PC-3 (cell line): ENCODE results near the gene SYNJ2. TPM values are rescaled to one million over a fixed set of nuclear protein-coding genes. Genes with fewer than 3 reads are reported as not detected.

ENCODE experiments used
- ATAC-seq: fragments of 200-7000 bp; cut with Tn5 transposase; 2 replicates; pipeline ENCODE4 v1.9.1; 2020; ENCODE audit warnings: mild to moderate bottlenecking, moderate library complexity
- BruUV-seq: library from RNA; stranded (reverse); fragments of 400-500 nt; replicated peaks from 2 replicates; lab custom pipeline; 2021; lab: Mats Ljungman, UMichigan
- CTCF ChIA-PET: fragments of 300-600 bp; sonication (Branson Sonifier 250); formaldehyde crosslinking; loops from one replicate; lab custom pipeline; 2022; ENCODE audit warnings: antibody characterized with exemption; lab: Charles Lee
- POLR2A ChIA-PET: fragments of 300-600 bp; sonication (Branson Sonifier 250); formaldehyde crosslinking; loops from one replicate; lab custom pipeline; 2022; ENCODE audit warnings: antibody characterized with exemption; ENCODE audit not compliant: unreplicated experiment; lab: Charles Lee
- DNase-seq: peaks from one replicate; pipeline ENCODE4 v3.0.0-alpha.2; 2015
- H2AFZ ChIP-seq: fragments of 300-600 bp; sonication (generic); 2 replicates; pipeline ENCODE4 v1.6.0; 2016; ENCODE audit warnings: antibody characterized with exemption, low read length
- H3F3A ChIP-seq: fragments of 300-600 bp; sonication (generic); one replicate; pipeline ENCODE4 v1.6.0; 2017; ENCODE audit warnings: antibody characterized with exemption, low read length, control low read depth, mild to moderate bottlenecking; ENCODE audit not compliant: unreplicated experiment
- H3K27ac ChIP-seq: fragments of 300-600 bp; sonication (generic); 2 replicates; pipeline ENCODE4 v1.5.1; 2016; ENCODE audit warnings: mild to moderate bottlenecking, low read length
- H3K27me3 ChIP-seq: fragments of 300-600 bp; sonication (generic); 2 replicates; pipeline ENCODE4 v1.6.1; 2016; ENCODE audit warnings: low read length, mixed read lengths
- H3K36me3 ChIP-seq: fragments of 300-600 bp; sonication (generic); 2 replicates; pipeline ENCODE4 v1.6.1; 2016; ENCODE audit warnings: low read depth, mixed run types, low read length, mixed read lengths
- H3K4me1 ChIP-seq: fragments of 300-600 bp; sonication (generic); 2 replicates; pipeline ENCODE4 v1.5.1; 2016; ENCODE audit warnings: low read length; ENCODE audit not compliant: insufficient read depth
- H3K4me2 ChIP-seq: fragments of 300-600 bp; sonication (generic); 2 replicates; pipeline ENCODE4 v1.6.0; 2016; ENCODE audit warnings: low read length
- H3K4me3 ChIP-seq: fragments of 300-600 bp; sonication (generic); 2 replicates; pipeline ENCODE4 v1.5.1; 2016; ENCODE audit warnings: mild to moderate bottlenecking, low read length, mixed read lengths
- H3K79me2 ChIP-seq: fragments of 300-600 bp; sonication (generic); 2 replicates; pipeline ENCODE4 v1.6.1; 2017; ENCODE audit warnings: low read length, mixed read lengths
- H3K9ac ChIP-seq: fragments of 300-600 bp; sonication (generic); 2 replicates; pipeline ENCODE4 v1.6.0; 2016; ENCODE audit warnings: mild to moderate bottlenecking, low read length
- H3K9me2 ChIP-seq: fragments of 300-600 bp; sonication (generic); replicated peaks from 2 replicates; pipeline ENCODE4 v1.6.1; 2016; ENCODE audit warnings: mixed run types, low read length, mixed read lengths
- H3K9me3 ChIP-seq: fragments of 300-600 bp; sonication (generic); 2 replicates; pipeline ENCODE4 v1.6.1; 2016; ENCODE audit warnings: low read length, mixed read lengths
- H4K20me1 ChIP-seq: fragments of 300-600 bp; sonication (generic); 2 replicates; pipeline ENCODE4 v1.6.1; 2016; ENCODE audit warnings: low read length, mixed read lengths
- CTCF ChIP-seq: fragments of 300-600 bp; sonication (generic); conservative IDR thresholded peaks from 2 replicates; pipeline ENCODE4 v1.5.1; 2017; ENCODE audit warnings: antibody characterized with exemption, low read depth, mild to moderate bottlenecking, low read length
- EZH2 ChIP-seq: fragments of 300-600 bp; sonication (generic); IDR thresholded peaks from one replicate; pipeline ENCODE4 v1.6.1; 2017; ENCODE audit warnings: antibody characterized with exemption, mild to moderate bottlenecking, low read length; ENCODE audit not compliant: unreplicated experiment
- EZH2phosphoT487 ChIP-seq: fragments of 300-600 bp; sonication (generic); IDR thresholded peaks from 2 replicates; pipeline ENCODE4 v1.6.1; 2018; ENCODE audit warnings: mild to moderate bottlenecking, antibody characterized with exemption, low read length, borderline replicate concordance
- intact Hi-C: fragments of 100-400 bp; cut with micrococcal nuclease; formaldehyde crosslinking; loops from 2 replicates; pipeline ENCODE4 v1.9.0; 2023
- total RNA-seq: library from RNA; depleted of rRNA; stranded (reverse); fragments of >200 nt; gene quantifications from 2 replicates; pipeline ENCODE4 v1.2.3, GENCODE V29; 2014; rRNA removed

SYNJ2 gene
- total RNA-seq, 1 experiment from 2014 or later: 21.5 TPM

GRCh38 chr6:158143700-158144099, 162.0 kb downstream of the SYNJ2 start:
- no peak for TF ChIP-seq EZH2phosphoT487
- peak; percentile 55 for TF ChIP-seq CTCF
- no peak for TF ChIP-seq EZH2
- POLR2A ChIA-PET: no interaction called here
- Histone ChIP-seq H3K36me3 (no peaks in the 10 kb centered on the region), H3K4me3 (no peak overlapping the region), H3K4me2 (no peak overlapping the region), H4K20me1 (no peaks in the 10 kb centered on the region), H3K9me3 (no peaks in the 10 kb centered on the region), H3K27ac (no peak overlapping the region), H3K9ac (no peak overlapping the region), H2AFZ (no peak overlapping the region), H3K79me2 (no peaks in the 10 kb centered on the region), H3K4me1 (peaks cover 15% of the 10 kb centered on the region), H3K9me2 (no peaks in the 10 kb centered on the region), H3F3A (no peaks in the 10 kb centered on the region), H3K27me3 (no peaks in the 10 kb centered on the region)
- intact Hi-C loops: no loop called here
- CTCF ChIA-PET: no interaction called here
- BruUV-seq: no TSS peak
- no peak for ATAC-seq
- peak; percentile 30 for DNase-seq

Other genes starting within 250 kb of the SYNJ2 start
- gene SNX9, start 158.6 kb upstream of the SYNJ2 start, total RNA-seq: 18.0 and 21.3 TPM in 2 replicates
- gene SERAC1, start 186.4 kb downstream of the SYNJ2 start, total RNA-seq: 3.9 and 5.0 TPM in 2 replicates
- 2.8 and 3.0 TPM in 2 replicates for gene GTF2H5, start 186.5 kb downstream of the SYNJ2 start, total RNA-seq